NCI-H510A (cell line): ENCODE data around the gene CNTRL.
A peak's percentile ranks its signal among the peaks of the same experiment; 100 is the strongest.
"Not testable (repeated sequence)": the region's sequence is repeated elsewhere in the genome, so short reads cannot be mapped to it uniquely, and the experiment has no call there.

Experiments used
- DNase-seq: peaks from one replicate; lab custom pipeline; 2025; lab: John Stamatoyannopoulos, UW

The CNTRL gene

GRCh38 chr9:121069396-121069795 is 5.4 kb upstream of the CNTRL start:
- no peak for DNase-seq

- no peak for DNase-seq
Measured at GRCh38 chr9:121071370-121071755, 3.4 kb upstream of the CNTRL start.

GRCh38 chr9:121071756-121072421 is 2.9 kb upstream of the CNTRL start:
- no peak for DNase-seq

GRCh38 chr9:121073038-121073437 is 1.7 kb upstream of the CNTRL start:
- no peak for DNase-seq

- DNase-seq, result no peak
Measured at GRCh38 chr9:121075251-121076036, 689 bp downstream of the CNTRL start.

- DNase-seq, result no peak
Measured at GRCh38 chr9:121082075-121082474, 7.3 kb downstream of the CNTRL start.

GRCh38 chr9:121085661-121086060 is 10.9 kb downstream of the CNTRL start:
- DNase-seq, result no peak

GRCh38 chr9:121088576-121088975 is 13.8 kb downstream of the CNTRL start:
- no peak for DNase-seq

GRCh38 chr9:121090743-121091142 is 16.0 kb downstream of the CNTRL start:
- DNase-seq, result not testable (repeated sequence)

GRCh38 chr9:121095057-121095456 is 20.3 kb downstream of the CNTRL start:
- DNase-seq, result no peak

GRCh38 chr9:121098567-121099198 is 23.9 kb downstream of the CNTRL start:
- no peak for DNase-seq

GRCh38 chr9:121104054-121104453 is 29.3 kb downstream of the CNTRL start:
- DNase-seq, result not testable (repeated sequence)

GRCh38 chr9:121105531-121105930 is 30.8 kb downstream of the CNTRL start:
- no peak for DNase-seq

GRCh38 chr9:121107029-121107428 is 32.3 kb downstream of the CNTRL start:
- DNase-seq, result no peak

GRCh38 chr9:121107881-121108280 is 33.1 kb downstream of the CNTRL start:
- DNase-seq, result no peak

GRCh38 chr9:121115466-121115865 is 40.7 kb downstream of the CNTRL start:
- no peak for DNase-seq

- no peak for DNase-seq
Measured at GRCh38 chr9:121118266-121118665, 43.5 kb downstream of the CNTRL start.

- DNase-seq, result no peak
Measured at GRCh38 chr9:121120386-121120785, 45.6 kb downstream of the CNTRL start.

- DNase-seq, result peak; percentile 86
Measured at GRCh38 chr9:121121582-121122087, 46.9 kb downstream of the CNTRL start.

GRCh38 chr9:121122246-121123032 is 47.7 kb downstream of the CNTRL start:
- DNase-seq, result no peak

- no peak for DNase-seq
Measured at GRCh38 chr9:121123816-121124535, 49.2 kb downstream of the CNTRL start.
